Measurements from ENCODE around the gene PPDPF.
"Not testable (repeated sequence)": the region's sequence is repeated elsewhere in the genome, so short reads cannot be mapped to it uniquely, and the experiment has no call there.

The PPDPF gene

GRCh38 chr20:63553251-63553932, 32.8 kb downstream of the PPDPF start:
- DNase-seq, result peak; percentile 65 to 89

GRCh38 chr20:63553933-63554290, 33.3 kb downstream of the PPDPF start, which contains the start of gene FNDC11:
Gene FNDC11, plus strand, starts transcription at chr20:63554159. Its CDS starts 1,505 bp downstream, at chr20:63555664.
- DNase-seq, result peak; percentile 38 to 46

- no peak for DNase-seq
Measured at GRCh38 chr20:63554361-63555278, 34.1 kb downstream of the PPDPF start.

GRCh38 chr20:63555661-63556381, 35.3 kb downstream of the PPDPF start:
- DNase-seq, result no peak

- DNase-seq, result no peak
Measured at GRCh38 chr20:63556873-63557478, 36.4 kb downstream of the PPDPF start.

- no peak for DNase-seq
Measured at GRCh38 chr20:63557481-63557891, 36.9 kb downstream of the PPDPF start.

- no peak for DNase-seq
Measured at GRCh38 chr20:63558804-63559484, 38.4 kb downstream of the PPDPF start.

- not testable (repeated sequence) for DNase-seq
Measured at GRCh38 chr20:63559485-63560332, 39.1 kb downstream of the PPDPF start.

- DNase-seq, result no peak
Measured at GRCh38 chr20:63560333-63560805, 39.8 kb downstream of the PPDPF start.

- DNase-seq, result no peak
Measured at GRCh38 chr20:63560856-63561609, 40.5 kb downstream of the PPDPF start.

- no peak for DNase-seq
Measured at GRCh38 chr20:63561624-63562396, 41.2 kb downstream of the PPDPF start.

- no peak for DNase-seq
Measured at GRCh38 chr20:63562461-63563224, 42.1 kb downstream of the PPDPF start.

GRCh38 chr20:63563225-63563935, 42.8 kb downstream of the PPDPF start:
- no peak for DNase-seq

GRCh38 chr20:63564036-63564810, 43.7 kb downstream of the PPDPF start:
- no peak for DNase-seq

- no peak for DNase-seq
Measured at GRCh38 chr20:63565021-63565698, 44.6 kb downstream of the PPDPF start.

GRCh38 chr20:63565699-63566335, 45.3 kb downstream of the PPDPF start:
- DNase-seq, result no peak

All from inflammatory macrophage treated with lipopolysaccharide for 1 hour (primary cell).